Mucosa of descending colon (tissue), 3 donors: Measurements from ENCODE around the gene VPS35L. TPM values are rescaled to one million over a fixed set of nuclear protein-coding genes. Genes with fewer than 3 reads are reported as not detected.
"Not testable (repeated sequence)": the region's sequence is repeated elsewhere in the genome, so short reads cannot be mapped to it uniquely, and the experiment has no call there.

Experiments
- ATAC-seq: fragments of 200-7000 bp; cut with Tn5 transposase; one replicate; pipeline ENCODE4 v1.9.1; 2020; ENCODE audit warnings: mild to moderate bottlenecking, moderate library complexity
- DNase-seq, 3 donors: peaks; one replicate each; pipeline ENCODE4 v3.0.0-alpha.2; 2020
- H3K36me3 ChIP-seq: fragments of 200-600 bp; one replicate; pipeline ENCODE4 v1.8.0; 2021; ENCODE audit warnings: low read depth, mild to moderate bottlenecking
- H3K4me1 ChIP-seq: fragments of 200-600 bp; one replicate; pipeline ENCODE4 v1.8.0; 2021; ENCODE audit warnings: low read depth, mild to moderate bottlenecking
- H3K4me3 ChIP-seq: fragments of 200-600 bp; one replicate; pipeline ENCODE4 v1.8.0; 2021; ENCODE audit warnings: mild to moderate bottlenecking
- H3K9me3 ChIP-seq: fragments of 200-600 bp; one replicate; pipeline ENCODE4 v1.8.0; 2021; ENCODE audit warnings: mild to moderate bottlenecking
- intact Hi-C, 2 donors: fragments of 100-400 bp; cut with DNase I in 1 of 2; cut with micrococcal nuclease in 1 of 2; formaldehyde crosslinking; loops; one replicate each; pipeline versions ENCODE4 v1.11.0 to v1.11.1; 2022; cut with DNase I, micrococcal nuclease
- total RNA-seq, 3 donors: library from RNA; stranded (reverse); fragmentation: NEBNext Ultra II Directional in 2 of 3; extraction: Animal tissue kit (Norgen Biotek cat#: 25700) in 2 of 3; gene quantifications; one replicate each; pipeline versions ENCODE4 v1.2.1 to v1.2.4, GENCODE V29; 2021 to 2023
- TF ChIP-seq, protein P1 (sequence below): fragments of 200-600 bp; IDR thresholded peaks from one replicate; pipeline ENCODE4 v1.8.0; 2022; ENCODE audit warnings: antibody characterized with exemption, mild to moderate bottlenecking
- donor health status: DM: no; HTN: no; CAD: no; lungs with moderate emphysema.
- donor health status: DM: no; HTN: no; CAD: no.
- donor health status: DM: no; HTN: yes; CAD: no.

Gene VPS35L
- total RNA-seq, 3 donors from 2014 or later = 47.2 to 61.7 (median 61.4) TPM

DNA sequence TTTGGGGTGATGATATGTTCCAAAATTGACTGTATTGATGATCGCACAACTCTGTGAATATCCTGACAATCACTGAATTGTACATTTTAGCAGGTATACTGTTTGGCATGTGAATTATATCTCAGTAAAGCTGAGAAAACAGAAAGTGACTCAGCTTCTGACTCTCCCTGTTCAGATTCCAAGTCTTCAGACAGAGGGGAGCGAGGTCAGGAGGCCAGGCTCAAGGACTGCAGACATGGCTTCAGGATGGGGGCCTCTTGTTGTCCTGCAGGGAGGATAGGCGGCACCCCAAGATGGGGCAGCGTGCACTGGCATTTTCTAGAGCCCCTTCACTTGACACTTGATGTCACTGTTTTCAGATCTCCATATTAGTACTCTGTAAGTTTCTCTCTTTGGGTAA, 116.9 kb downstream of the VPS35L start:
- DNase-seq = no peak
- no peak overlapping the region for H3K4me3 ChIP-seq
- no peaks in the 10 kb centered on the region for H3K9me3 ChIP-seq
- H3K4me1 ChIP-seq = no peaks in the 10 kb centered on the region
- TF ChIP-seq, protein P1, sequence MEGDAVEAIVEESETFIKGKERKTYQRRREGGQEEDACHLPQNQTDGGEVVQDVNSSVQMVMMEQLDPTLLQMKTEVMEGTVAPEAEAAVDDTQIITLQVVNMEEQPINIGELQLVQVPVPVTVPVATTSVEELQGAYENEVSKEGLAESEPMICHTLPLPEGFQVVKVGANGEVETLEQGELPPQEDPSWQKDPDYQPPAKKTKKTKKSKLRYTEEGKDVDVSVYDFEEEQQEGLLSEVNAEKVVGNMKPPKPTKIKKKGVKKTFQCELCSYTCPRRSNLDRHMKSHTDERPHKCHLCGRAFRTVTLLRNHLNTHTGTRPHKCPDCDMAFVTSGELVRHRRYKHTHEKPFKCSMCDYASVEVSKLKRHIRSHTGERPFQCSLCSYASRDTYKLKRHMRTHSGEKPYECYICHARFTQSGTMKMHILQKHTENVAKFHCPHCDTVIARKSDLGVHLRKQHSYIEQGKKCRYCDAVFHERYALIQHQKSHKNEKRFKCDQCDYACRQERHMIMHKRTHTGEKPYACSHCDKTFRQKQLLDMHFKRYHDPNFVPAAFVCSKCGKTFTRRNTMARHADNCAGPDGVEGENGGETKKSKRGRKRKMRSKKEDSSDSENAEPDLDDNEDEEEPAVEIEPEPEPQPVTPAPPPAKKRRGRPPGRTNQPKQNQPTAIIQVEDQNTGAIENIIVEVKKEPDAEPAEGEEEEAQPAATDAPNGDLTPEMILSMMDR = no peak
- ATAC-seq = no peak
- H3K36me3 ChIP-seq = no peaks in the 10 kb centered on the region
- intact Hi-C loops = no loop called here

DNA sequence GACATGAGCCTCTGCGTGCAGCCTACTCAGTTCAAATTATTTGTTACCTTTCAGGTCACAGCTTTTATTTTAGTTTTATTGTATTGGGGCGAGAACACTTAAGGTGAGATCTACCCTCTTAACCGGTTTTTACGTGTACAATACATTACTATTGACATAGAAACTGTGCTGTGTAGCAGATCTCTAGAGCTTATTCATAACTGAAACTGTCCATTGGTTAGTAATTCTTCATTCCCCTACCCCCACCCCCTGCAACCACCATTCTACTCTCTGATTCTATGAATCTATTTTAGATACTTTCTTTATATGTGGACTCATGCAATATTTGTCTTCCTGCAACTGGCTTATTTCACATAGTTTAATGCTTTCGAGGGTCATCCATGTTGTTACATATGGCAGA, 119.0 kb downstream of the VPS35L start:
- TF ChIP-seq, protein P1 = no peak
- ATAC-seq (no peak), DNase-seq (no peak)
- intact Hi-C loops = no loop called here
- Histone ChIP-seq H3K4me1 (no peaks in the 10 kb centered on the region), H3K4me3 (no peak overlapping the region), H3K36me3 (no peaks in the 10 kb centered on the region), H3K9me3 (no peaks in the 10 kb centered on the region)

DNA sequence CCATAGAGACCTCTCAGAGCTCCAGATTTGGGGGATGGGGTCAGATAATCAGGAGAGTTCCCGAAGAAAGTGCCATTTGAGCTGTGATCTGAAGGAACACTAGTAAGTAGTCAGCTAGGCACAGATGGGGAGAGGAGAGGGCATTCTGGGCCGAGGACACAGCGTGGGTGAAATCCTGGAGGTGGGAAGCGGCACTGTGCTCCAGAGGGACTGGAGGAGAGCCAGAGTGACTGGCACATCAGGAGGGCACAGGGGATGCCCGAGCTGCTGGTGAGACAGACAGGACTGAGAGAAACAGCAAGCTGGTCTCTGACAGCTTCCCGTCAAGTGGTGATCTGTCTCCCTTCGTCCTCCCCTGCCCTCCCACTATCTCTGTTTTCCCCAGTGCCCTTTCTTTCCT, 121.9 kb downstream of the VPS35L start:
- H3K9me3 ChIP-seq = no peaks in the 10 kb centered on the region
- no peak for DNase-seq
- intact Hi-C loops = no loop called here
- TF ChIP-seq, protein P1 = no peak
- no peaks in the 10 kb centered on the region for H3K36me3 ChIP-seq
- no peak overlapping the region for H3K4me3 ChIP-seq
- no peaks in the 10 kb centered on the region for H3K4me1 ChIP-seq
- no peak for ATAC-seq

DNA sequence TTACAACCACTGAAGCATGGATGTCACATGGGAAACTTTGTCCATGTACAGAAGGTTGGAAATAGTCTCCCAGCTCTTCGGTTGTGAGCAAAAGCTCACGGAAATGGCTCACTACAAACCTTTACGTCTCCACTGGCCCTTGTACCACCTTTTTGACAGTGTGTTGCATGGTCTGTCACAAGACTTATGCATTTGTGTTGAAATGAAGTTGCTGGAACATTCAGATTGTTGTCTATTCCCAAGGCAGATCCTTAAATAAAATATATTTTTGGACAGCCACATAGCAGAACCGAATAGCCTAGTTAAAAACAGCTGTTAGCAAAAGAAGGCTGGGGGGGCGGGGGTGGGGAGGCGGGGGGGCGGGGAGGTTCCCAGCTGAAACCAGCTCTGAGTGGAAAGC, 123.3 kb downstream of the VPS35L start:
- H3K36me3 ChIP-seq = no peaks in the 10 kb centered on the region
- no peak for ATAC-seq
- no peaks in the 10 kb centered on the region for H3K4me1 ChIP-seq
- no peak overlapping the region for H3K4me3 ChIP-seq
- TF ChIP-seq, protein P1 = no peak
- no peak for DNase-seq
- H3K9me3 ChIP-seq = no peaks in the 10 kb centered on the region
- intact Hi-C loops = no loop called here

DNA sequence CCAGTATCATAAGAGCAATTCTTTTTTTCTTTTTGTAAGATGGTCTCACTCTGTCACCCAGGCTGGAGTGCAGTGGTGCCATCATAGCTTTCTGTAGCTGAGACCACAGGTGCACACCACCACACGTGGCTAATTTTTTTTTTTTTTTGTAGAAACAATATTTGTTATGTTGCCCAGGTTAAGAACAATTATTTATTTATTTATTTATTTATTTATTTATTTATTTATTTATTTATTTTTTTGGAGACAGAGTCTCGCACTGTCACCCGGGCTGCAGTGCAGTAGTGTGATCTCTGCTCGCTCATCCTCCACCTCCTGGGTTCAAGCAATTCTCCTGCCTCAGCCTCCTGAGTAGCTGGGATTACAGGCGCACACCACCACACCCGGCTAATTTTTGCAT, 123.8 kb downstream of the VPS35L start:
- H3K9me3 ChIP-seq, H3K4me3 ChIP-seq, intact Hi-C loops, DNase-seq, ATAC-seq, H3K4me1 ChIP-seq, H3K36me3 ChIP-seq: not testable (repeated sequence)

DNA sequence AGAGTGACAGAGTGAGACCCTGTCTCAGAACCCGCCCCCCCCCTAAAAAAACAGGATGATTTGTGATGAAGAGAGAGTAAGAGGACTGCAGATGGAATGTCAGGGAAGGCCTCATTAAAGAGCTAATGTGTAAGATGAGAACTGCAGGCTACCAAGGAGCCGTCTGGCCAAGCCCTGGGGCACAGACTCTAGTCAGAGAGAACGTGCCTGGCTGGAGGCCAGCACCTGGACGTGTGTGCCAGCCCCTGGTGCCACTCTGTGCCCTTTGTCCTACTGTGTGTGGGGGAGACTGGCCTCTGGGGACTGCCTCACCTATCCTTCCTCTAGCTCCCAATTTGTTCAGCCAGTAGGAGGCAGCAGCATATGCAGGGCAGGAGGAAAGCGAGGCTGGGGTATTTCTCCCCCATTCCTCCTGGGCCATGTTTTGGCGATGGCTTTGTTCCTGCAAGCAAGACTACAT, 125.4 kb downstream of the VPS35L start:
- H3K4me1 ChIP-seq = no peaks in the 10 kb centered on the region
- no peaks in the 10 kb centered on the region for H3K9me3 ChIP-seq
- TF ChIP-seq, protein P1 = no peak
- intact Hi-C loops = no loop called here
- H3K36me3 ChIP-seq = no peaks in the 10 kb centered on the region
- ATAC-seq (no peak), DNase-seq (no peak)
- H3K4me3 ChIP-seq = no peak overlapping the region
